ENCODE results near the gene BPI.

BPI gene

GRCh38 chr20:38346741-38347140 is 42.8 kb downstream of the BPI start:
- no peak overlapping the region for H4K12ac ChIP-seq (ENCODE audit: low read depth, low read length)
- H4K8ac ChIP-seq (ENCODE audit: low read depth, low read length), result no peak overlapping the region
- H3K4me2 ChIP-seq (ENCODE audit: low read length), result no peak overlapping the region
- no peak overlapping the region for H3K18ac ChIP-seq (ENCODE audit: low read length)
- no peak overlapping the region for H3K14ac ChIP-seq (ENCODE audit: low read length)
- no peaks in the 10 kb centered on the region for H3K79me1 ChIP-seq (ENCODE audit: low read length)
- H2BK120ac ChIP-seq (ENCODE audit: insufficient read depth, low read length, poor library complexity), result no peak overlapping the region
- H3K9ac ChIP-seq (ENCODE audit: low read length), result no peak overlapping the region
- H3K9me3 ChIP-seq (ENCODE audit: insufficient read depth, low read depth, low read length), result no peaks in the 10 kb centered on the region
- H2BK5ac ChIP-seq (ENCODE audit: low read depth, low read length, poor library complexity), result no peak overlapping the region
- WGBS (ENCODE audit: extremely low coverage, insufficient coverage, insufficient read length), result no CpG with 5 or more reads among the region's 4 CpGs
- H2AFZ ChIP-seq (ENCODE audit: insufficient read depth, low read length, poor library complexity), result no peak overlapping the region
- no peaks in the 10 kb centered on the region for H3K27me3 ChIP-seq (ENCODE audit: insufficient read depth, low read length)
- no peak overlapping the region for H4K91ac ChIP-seq (ENCODE audit: low read depth, low read length)
- no peak overlapping the region for H2BK12ac ChIP-seq (ENCODE audit: low read length)
- no peak overlapping the region for H3K4me3 ChIP-seq (ENCODE audit: low read depth, low read length)
- H3K23ac ChIP-seq (ENCODE audit: low read length), result no peak overlapping the region
- H3K27ac ChIP-seq (ENCODE audit: low read depth, low read length), result no peak overlapping the region
- no peak for DNase-seq
- no peaks in the 10 kb centered on the region for H3K36me3 ChIP-seq (ENCODE audit: control insufficient read depth in 1 of 2, insufficient read depth in 2 of 2, low read length in 2 of 2)
- no peaks in the 10 kb centered on the region for H3K4me1 ChIP-seq (ENCODE audit: control insufficient read depth in 1 of 2, insufficient read depth in 2 of 2, low read length in 2 of 2)
- no peak overlapping the region for H2AK5ac ChIP-seq (ENCODE audit: low read length)
- H3K79me2 ChIP-seq (ENCODE audit: control insufficient read depth, insufficient read depth, low read length, poor library complexity), result no peaks in the 10 kb centered on the region
- H3K4ac ChIP-seq (ENCODE audit: low read depth, low read length), result no peak overlapping the region

- no peak for DNase-seq
- Histone ChIP-seq H2BK5ac (ENCODE audit: low read depth, low read length, poor library complexity) (no peak overlapping the region), H3K4me1 (ENCODE audit: control insufficient read depth in 1 of 2, insufficient read depth in 2 of 2, low read length in 2 of 2) (no peaks in the 10 kb centered on the region), H2BK12ac (ENCODE audit: low read length) (no peak overlapping the region), H4K8ac (ENCODE audit: low read depth, low read length) (no peak overlapping the region), H2AFZ (ENCODE audit: insufficient read depth, low read length, poor library complexity) (no peak overlapping the region), H3K4me2 (ENCODE audit: low read length) (no peak overlapping the region), H3K79me2 (ENCODE audit: control insufficient read depth, insufficient read depth, low read length, poor library complexity) (no peaks in the 10 kb centered on the region), H3K9me3 (ENCODE audit: insufficient read depth, low read depth, low read length) (no peaks in the 10 kb centered on the region), H4K12ac (ENCODE audit: low read depth, low read length) (no peak overlapping the region), H4K91ac (ENCODE audit: low read depth, low read length) (no peak overlapping the region), H2BK120ac (ENCODE audit: insufficient read depth, low read length, poor library complexity) (no peak overlapping the region), H3K23ac (ENCODE audit: low read length) (no peak overlapping the region), H3K36me3 (ENCODE audit: control insufficient read depth in 1 of 2, insufficient read depth in 2 of 2, low read length in 2 of 2) (no peaks in the 10 kb centered on the region), H3K9ac (ENCODE audit: low read length) (no peak overlapping the region), H3K14ac (ENCODE audit: low read length) (no peak overlapping the region), H3K79me1 (ENCODE audit: low read length) (no peaks in the 10 kb centered on the region), H3K4ac (ENCODE audit: low read depth, low read length) (no peak overlapping the region), H3K18ac (ENCODE audit: low read length) (no peak overlapping the region), H3K27me3 (ENCODE audit: insufficient read depth, low read length) (no peaks in the 10 kb centered on the region), H3K27ac (ENCODE audit: low read depth, low read length) (no peak overlapping the region), H2AK5ac (ENCODE audit: low read length) (no peak overlapping the region), H3K4me3 (ENCODE audit: low read depth, low read length) (no peak overlapping the region)
- WGBS (ENCODE audit: extremely low coverage, insufficient coverage, insufficient read length), result no CpG with 5 or more reads among the region's 5 CpGs
Observed at GRCh38 chr20:38349856-38350255, 45.9 kb downstream of the BPI start.

GRCh38 chr20:38350879-38351775 is 47.2 kb downstream of the BPI start:
- H2AK5ac ChIP-seq (ENCODE audit: low read length), result no peak overlapping the region
- no peak overlapping the region for H2BK5ac ChIP-seq (ENCODE audit: low read depth, low read length, poor library complexity)
- H3K79me2 ChIP-seq (ENCODE audit: control insufficient read depth, insufficient read depth, low read length, poor library complexity), result no peaks in the 10 kb centered on the region
- peaks cover 1% of the 10 kb centered on the region for H3K9me3 ChIP-seq (ENCODE audit: insufficient read depth, low read depth, low read length)
- no peak overlapping the region for H3K27ac ChIP-seq (ENCODE audit: low read depth, low read length)
- H3K14ac ChIP-seq (ENCODE audit: low read length), result no peak overlapping the region
- H2BK120ac ChIP-seq (ENCODE audit: insufficient read depth, low read length, poor library complexity), result no peak overlapping the region
- no peak overlapping the region for H3K9ac ChIP-seq (ENCODE audit: low read length)
- no CpG with 5 or more reads among the region's 15 CpGs for whole genome bisulfite sequencing (ENCODE audit: extremely low coverage, insufficient coverage, insufficient read length)
- H2BK12ac ChIP-seq (ENCODE audit: low read length), result no peak overlapping the region
- no peaks in the 10 kb centered on the region for H3K27me3 ChIP-seq (ENCODE audit: insufficient read depth, low read length)
- peak overlapping the region; percentile 6 for H3K4me3 ChIP-seq (ENCODE audit: low read depth, low read length)
- no peak overlapping the region for H4K12ac ChIP-seq (ENCODE audit: low read depth, low read length)
- no peaks in the 10 kb centered on the region for H3K79me1 ChIP-seq (ENCODE audit: low read length)
- no peak overlapping the region for H3K18ac ChIP-seq (ENCODE audit: low read length)
- no peaks in the 10 kb centered on the region for H3K4me1 ChIP-seq (ENCODE audit: control insufficient read depth in 1 of 2, insufficient read depth in 2 of 2, low read length in 2 of 2)
- no peak overlapping the region for H3K4me2 ChIP-seq (ENCODE audit: low read length)
- no peak overlapping the region for H3K4ac ChIP-seq (ENCODE audit: low read depth, low read length)
- H4K8ac ChIP-seq (ENCODE audit: low read depth, low read length), result no peak overlapping the region
- no peak overlapping the region for H3K23ac ChIP-seq (ENCODE audit: low read length)
- no peaks in the 10 kb centered on the region for H3K36me3 ChIP-seq (ENCODE audit: control insufficient read depth in 1 of 2, insufficient read depth in 2 of 2, low read length in 2 of 2)
- DNase-seq, result no peak
- no peak overlapping the region for H4K91ac ChIP-seq (ENCODE audit: low read depth, low read length)
- H2AFZ ChIP-seq (ENCODE audit: insufficient read depth, low read length, poor library complexity), result no peak overlapping the region

- no peaks in the 10 kb centered on the region for H3K79me1 ChIP-seq (ENCODE audit: low read length)
- WGBS (ENCODE audit: extremely low coverage, insufficient coverage, insufficient read length), result no CpG with 5 or more reads among the region's 7 CpGs
- no peak for DNase-seq
Observed at GRCh38 chr20:38353316-38353715, 49.4 kb downstream of the BPI start.

More at GRCh38 chr20:38353316-38353715, 49.4 kb downstream of the BPI start:
- no peaks in the 10 kb centered on the region for H3K36me3 ChIP-seq (ENCODE audit: control insufficient read depth in 1 of 2, insufficient read depth in 2 of 2, low read length in 2 of 2)
- H2BK5ac ChIP-seq (ENCODE audit: low read depth, low read length, poor library complexity), result no peak overlapping the region
- H3K27me3 ChIP-seq (ENCODE audit: insufficient read depth, low read length), result no peaks in the 10 kb centered on the region
- H3K4me1 ChIP-seq (ENCODE audit: control insufficient read depth in 1 of 2, insufficient read depth in 2 of 2, low read length in 2 of 2), result no peaks in the 10 kb centered on the region
- H2BK12ac ChIP-seq (ENCODE audit: low read length), result no peak overlapping the region
- no peak overlapping the region for H3K23ac ChIP-seq (ENCODE audit: low read length)
- no peak overlapping the region for H3K14ac ChIP-seq (ENCODE audit: low read length)
- no peaks in the 10 kb centered on the region for H3K79me2 ChIP-seq (ENCODE audit: control insufficient read depth, insufficient read depth, low read length, poor library complexity)
- no peak overlapping the region for H3K9ac ChIP-seq (ENCODE audit: low read length)
- no peak overlapping the region for H3K4ac ChIP-seq (ENCODE audit: low read depth, low read length)
- no peak overlapping the region for H4K91ac ChIP-seq (ENCODE audit: low read depth, low read length)
- no peak overlapping the region for H2AFZ ChIP-seq (ENCODE audit: insufficient read depth, low read length, poor library complexity)
- no peak overlapping the region for H3K4me2 ChIP-seq (ENCODE audit: low read length)
- H3K9me3 ChIP-seq (ENCODE audit: insufficient read depth, low read depth, low read length), result peaks cover 3% of the 10 kb centered on the region
- H4K12ac ChIP-seq (ENCODE audit: low read depth, low read length), result no peak overlapping the region
- H2BK120ac ChIP-seq (ENCODE audit: insufficient read depth, low read length, poor library complexity), result no peak overlapping the region
- no peak overlapping the region for H4K8ac ChIP-seq (ENCODE audit: low read depth, low read length)
- H2AK5ac ChIP-seq (ENCODE audit: low read length), result no peak overlapping the region
- H3K27ac ChIP-seq (ENCODE audit: low read depth, low read length), result no peak overlapping the region
- no peak overlapping the region for H3K18ac ChIP-seq (ENCODE audit: low read length)
- H3K4me3 ChIP-seq (ENCODE audit: low read depth, low read length), result no peak overlapping the region

Measured in trophoblast cell (in vitro differentiated cells and primary cell).